Measurements from ENCODE around the gene ZFP36. TPM values are rescaled to one million over a fixed set of nuclear protein-coding genes. Genes with fewer than 3 reads are reported as not detected.

Gene ZFP36
- polyA plus RNA-seq, 4 donors, result 18.0 to 77.6 (median 30.0) TPM

DNA sequence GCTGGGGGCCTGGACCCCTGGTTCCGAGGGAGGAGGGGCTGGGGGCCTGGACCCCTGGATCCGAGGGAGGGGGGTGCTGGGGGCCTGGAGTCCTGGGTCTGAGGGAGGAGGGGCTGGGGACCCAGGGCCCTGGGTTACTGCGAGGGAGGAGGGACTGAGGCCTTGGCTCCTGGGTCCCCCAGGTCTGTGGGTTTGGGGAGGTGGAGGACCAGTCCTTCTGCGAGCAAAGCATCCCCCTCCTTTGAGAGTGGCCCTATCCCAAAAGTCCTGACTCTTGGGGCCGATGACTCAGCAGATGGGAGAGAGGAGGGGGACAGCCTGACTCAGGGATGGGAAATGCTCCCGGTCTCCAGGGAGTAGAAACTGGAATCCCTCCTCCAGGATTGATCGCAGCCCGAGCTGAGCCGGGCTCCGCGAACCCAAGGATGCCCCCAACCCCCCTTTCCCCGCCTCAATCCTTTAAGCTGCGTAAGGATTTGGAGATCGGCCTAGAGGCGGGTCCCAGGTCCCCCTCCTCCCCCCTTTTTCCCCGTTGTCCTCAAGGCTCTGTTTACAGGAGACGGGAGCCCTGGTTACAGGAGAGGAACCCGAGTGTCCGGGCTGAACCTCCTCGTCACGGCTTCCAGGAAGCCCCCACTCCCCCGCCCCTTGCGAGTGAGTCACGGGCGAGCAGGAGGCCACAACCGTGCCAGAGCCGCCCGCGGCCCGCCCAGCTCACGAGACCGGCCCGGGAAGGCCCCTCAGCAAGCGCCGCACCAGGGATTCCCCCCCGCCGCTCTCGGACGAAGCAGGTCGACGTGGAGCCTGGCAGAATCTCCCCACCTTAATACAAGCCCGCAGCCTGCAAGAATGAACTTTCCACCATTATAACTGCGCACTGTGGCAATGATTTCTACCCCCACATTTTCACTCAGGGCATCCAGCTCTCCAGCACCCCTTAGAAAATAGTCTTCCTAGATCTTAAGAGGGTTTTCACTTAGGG, 3.0 kb upstream of the ZFP36 start:
- DNase-seq (ENCODE audit: low read depth in 4 of 4, low spot score in 2 of 4), result peak in 3 of 4 donors; percentile 79 to 84 (median 82)

GRCh38 chr19:39405261-39405957, 1.2 kb upstream of the ZFP36 start:
- DNase-seq (ENCODE audit: low read depth in 4 of 4, low spot score in 2 of 4), result no peak

DNA sequence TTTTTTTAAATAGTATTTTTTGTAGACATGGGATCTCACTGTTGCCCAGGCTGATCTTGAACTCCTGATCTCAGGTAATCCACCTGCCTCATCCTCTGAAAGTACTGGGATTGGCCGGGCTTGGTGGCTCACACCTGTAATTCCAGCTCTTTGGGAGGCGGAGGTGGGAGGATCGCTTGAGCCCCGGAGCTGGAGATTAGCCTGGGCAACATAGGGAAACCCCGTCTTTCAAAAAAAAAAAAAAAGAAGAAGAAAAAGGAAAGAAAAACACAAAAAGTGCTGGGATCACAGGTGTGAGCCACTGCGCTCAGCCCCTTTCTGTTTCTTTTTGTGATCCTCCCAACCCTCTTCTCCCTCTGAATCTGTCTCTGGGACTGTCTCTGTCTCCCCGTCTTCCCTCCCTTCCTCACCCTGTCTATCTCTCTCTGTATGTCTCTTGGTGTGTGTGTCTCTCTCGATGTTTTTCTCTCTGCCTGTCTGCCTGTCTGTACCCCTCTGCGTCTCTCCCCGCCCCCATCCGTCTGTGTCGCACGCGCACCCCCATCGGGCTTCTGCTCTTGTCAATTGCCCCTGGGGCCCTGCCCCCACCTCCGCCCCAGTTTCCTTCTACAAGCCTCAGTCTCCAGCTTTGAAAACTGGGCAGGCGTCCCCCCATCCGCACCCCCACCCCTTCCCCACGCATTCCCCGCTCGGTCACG, 540 bp upstream of the ZFP36 start:
- no peak for DNase-seq (ENCODE audit: low read depth in 4 of 4, low spot score in 2 of 4)

DNA sequence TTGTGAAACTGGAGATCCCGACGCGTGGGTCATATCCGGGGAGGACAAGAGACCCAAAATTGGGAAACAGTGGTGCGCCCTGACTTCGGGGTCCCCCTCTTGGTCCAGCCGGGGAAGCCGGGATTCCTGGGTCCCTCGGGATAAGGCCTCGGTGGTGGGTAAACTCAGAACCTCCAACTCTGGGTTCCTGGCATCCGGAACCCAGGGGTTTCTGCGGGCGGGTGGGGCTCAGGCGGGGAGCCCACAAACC, 688 bp downstream of the ZFP36 start:
- no peak for DNase-seq (ENCODE audit: low read depth in 4 of 4, low spot score in 2 of 4)

DNA sequence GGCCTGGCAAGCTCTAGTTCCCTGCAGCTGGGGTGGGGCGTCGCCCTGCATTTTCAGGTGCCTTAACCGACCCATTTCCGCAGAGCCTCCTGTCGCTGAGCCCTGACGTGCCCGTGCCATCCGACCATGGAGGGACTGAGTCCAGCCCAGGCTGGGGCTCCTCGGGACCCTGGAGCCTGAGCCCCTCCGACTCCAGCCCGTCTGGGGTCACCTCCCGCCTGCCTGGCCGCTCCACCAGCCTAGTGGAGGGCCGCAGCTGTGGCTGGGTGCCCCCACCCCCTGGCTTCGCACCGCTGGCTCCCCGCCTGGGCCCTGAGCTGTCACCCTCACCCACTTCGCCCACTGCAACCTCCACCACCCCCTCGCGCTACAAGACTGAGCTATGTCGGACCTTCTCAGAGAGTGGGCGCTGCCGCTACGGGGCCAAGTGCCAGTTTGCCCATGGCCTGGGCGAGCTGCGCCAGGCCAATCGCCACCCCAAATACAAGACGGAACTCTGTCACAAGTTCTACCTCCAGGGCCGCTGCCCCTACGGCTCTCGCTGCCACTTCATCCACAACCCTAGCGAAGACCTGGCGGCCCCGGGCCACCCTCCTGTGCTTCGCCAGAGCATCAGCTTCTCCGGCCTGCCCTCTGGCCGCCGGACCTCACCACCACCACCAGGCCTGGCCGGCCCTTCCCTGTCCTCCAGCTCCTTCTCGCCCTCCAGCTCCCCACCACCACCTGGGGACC, 1.2 kb downstream of the ZFP36 start:
- DNase-seq (ENCODE audit: low read depth in 4 of 4, low spot score in 2 of 4), result no peak

GRCh38 chr19:39408392-39409207, 2.0 kb downstream of the ZFP36 start:
- DNase-seq (ENCODE audit: low read depth in 4 of 4, low spot score in 2 of 4), result no peak

DNA sequence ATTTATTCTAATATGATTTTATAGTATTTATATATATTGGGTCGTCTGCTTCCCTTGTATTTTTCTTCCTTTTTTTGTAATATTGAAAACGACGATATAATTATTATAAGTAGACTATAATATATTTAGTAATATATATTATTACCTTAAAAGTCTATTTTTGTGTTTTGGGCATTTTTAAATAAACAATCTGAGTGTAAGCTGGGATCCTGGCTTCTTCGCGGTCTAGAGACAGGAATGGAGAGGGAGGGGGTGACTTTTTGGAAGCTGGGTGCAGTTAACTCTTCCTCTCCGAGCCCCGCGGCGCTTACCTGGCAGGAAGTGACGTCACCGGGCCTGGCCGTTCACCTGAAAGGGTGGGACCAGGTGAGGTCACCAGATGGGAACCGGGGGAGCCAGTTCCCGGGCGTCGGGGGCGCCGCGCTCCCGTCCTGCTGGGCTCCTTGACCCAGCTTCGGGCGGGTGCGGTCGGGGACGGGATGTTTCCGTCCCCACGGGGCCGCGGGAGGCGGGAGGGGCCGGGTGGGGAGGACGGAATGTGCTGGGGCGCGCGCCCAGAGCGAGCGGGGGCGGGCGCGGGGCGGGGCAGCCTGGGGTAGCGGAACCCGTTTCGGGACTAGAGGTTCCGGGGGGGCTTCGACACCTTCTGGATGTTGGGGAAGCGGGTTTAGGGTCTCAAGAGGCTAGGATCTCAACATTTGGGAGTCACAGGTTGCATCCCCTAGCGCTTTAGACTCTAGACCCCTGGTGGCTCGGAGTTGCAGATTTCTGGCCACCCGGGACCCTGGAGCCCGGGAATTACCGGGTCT, 2.8 kb downstream of the ZFP36 start:
- DNase-seq (ENCODE audit: low read depth in 4 of 4, low spot score in 2 of 4), result no peak

GRCh38 chr19:39410017-39410830, 3.6 kb downstream of the ZFP36 start:
- DNase-seq (ENCODE audit: low read depth in 4 of 4, low spot score in 2 of 4), result no peak

- DNase-seq (ENCODE audit: low read depth in 4 of 4, low spot score in 2 of 4), result no peak
Observed at GRCh38 chr19:39410831-39411080, 4.1 kb downstream of the ZFP36 start.

GRCh38 chr19:39411081-39411831, 4.6 kb downstream of the ZFP36 start:
- DNase-seq (ENCODE audit: low read depth in 4 of 4, low spot score in 2 of 4), result no peak

DNA sequence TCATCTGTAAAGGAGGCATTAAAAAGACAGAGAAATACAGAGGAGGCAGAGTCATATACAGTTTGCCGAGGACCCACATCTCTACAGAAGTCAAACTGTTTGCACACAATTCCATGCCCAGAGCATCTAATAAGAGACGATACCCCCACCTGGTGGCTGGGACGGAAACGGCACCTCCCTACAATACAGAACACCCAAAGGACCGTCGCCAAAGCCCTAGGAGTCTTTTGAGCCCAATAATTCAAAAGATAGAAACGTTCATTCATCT, 5.1 kb downstream of the ZFP36 start:
- DNase-seq (ENCODE audit: low read depth in 4 of 4, low spot score in 2 of 4), result peak in 2 of 4 donors; percentile 85 to 90

DNA sequence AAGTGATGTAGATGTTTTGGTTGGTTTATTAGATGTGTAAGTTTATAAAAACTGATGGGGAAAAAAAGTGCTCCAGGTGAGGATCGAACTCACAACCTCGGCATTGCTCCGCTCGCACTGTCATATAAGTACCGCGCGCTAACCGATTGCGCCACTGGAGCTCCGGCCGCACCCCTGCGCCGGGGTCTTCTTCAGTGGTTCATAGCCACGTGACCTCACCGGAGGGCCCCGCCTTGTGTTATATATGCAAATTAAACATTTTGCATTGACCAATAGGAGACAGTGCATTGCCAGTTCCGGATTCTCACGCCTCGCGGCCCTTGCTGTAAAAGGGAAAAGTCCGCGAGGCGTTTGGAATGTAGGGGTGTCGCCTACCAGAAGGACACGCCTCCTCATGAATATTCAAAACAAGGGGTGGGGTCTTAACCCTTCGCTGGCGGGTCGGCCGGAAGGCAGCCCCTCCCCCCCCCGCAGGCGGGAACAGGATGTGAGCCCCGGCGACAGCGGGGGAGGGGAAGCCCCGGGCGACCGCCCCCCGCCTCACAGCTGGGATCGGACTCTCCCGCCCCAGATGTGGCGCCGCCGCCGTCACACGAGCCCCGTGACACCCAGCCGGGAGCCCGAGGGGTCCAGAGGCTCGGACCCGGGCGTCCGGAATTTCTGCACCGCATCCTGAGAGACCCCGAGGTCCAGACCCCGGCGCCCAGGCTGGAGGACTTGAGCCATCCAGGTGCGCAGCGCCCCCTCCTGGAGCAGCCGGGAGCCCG, 5.6 kb downstream of the ZFP36 start, which contains the start of gene PLEKHG2:
Gene PLEKHG2 (plus strand): TSS at position 570 of the 767 bp plus-strand sequence. CDS start 1,418 bp downstream, outside the sequence.
- DNase-seq (ENCODE audit: low read depth in 4 of 4, low spot score in 2 of 4), result peak; percentile 95 to 99 (median 98)

- no peak for DNase-seq (ENCODE audit: low read depth in 4 of 4, low spot score in 2 of 4)
Observed at GRCh38 chr19:39412867-39413271, 6.2 kb downstream of the ZFP36 start.

DNA sequence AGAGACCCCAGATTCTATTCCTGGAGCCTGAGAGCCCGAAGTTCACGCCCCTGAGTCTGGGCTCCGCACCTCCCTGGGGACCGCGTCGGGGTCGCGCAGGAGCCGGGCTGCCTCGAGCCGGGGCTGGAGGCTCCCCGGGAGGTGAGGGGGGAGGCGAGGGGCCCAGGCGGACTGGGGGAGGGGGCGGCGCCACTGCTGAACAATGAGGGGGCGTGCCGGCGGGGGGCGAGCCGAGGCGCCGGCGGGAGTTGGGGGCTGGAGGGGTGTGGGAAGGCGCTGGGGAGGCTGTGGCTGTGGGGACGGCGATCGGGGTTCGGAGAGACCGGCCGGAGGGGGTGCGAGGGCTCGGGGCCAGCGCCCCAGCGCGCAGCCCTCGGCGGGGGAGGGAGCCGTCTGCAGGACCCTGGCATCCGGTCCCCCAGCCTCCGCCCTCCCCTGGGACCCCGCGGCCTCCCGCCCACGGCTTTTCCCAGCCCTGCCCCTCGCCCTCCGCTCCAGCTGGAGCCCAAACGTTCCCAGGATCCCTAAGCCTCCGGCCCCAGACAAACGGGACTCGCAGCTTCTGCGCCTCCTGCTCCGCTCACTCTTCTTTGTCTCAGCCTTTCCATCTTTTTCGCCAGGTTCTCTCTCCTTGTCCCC, 6.7 kb downstream of the ZFP36 start:
- DNase-seq (ENCODE audit: low read depth in 4 of 4, low spot score in 2 of 4), result no peak

DNA sequence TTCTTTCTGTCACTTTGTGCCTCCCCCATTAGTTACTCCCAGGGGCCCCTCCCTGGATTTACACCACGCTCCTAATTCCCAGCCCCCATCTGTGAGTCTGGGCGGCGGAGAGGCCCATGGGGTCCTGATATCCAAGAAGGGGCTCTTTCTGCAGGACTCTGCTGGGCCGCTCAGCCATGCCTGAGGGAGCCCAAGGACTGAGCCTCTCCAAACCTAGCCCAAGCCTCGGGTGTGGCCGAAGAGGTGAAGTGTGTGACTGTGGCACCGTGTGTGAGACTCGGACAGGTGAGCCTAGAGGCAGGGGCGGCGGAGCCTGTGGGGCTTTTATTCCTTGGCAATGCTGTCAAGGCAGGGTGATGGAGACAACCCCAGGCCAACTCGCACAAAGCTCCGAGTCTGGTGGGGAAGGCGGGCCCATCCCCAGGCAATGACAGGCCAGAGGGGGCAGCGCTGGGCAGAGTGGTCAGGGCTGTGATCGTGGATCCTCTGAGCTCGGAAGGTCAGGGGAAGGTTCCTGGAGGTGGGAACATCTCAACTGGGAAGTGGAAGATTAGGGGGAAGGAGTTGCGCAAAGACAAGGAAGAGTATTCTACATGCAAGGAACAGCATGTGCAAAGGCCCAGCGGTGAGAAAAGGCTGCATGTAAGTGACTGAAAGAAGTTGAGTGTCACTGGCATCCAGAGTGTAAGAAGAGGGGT, 7.4 kb downstream of the ZFP36 start:
- DNase-seq (ENCODE audit: low read depth in 4 of 4, low spot score in 2 of 4), result no peak

Measured in left renal cortex interstitium (tissue), 4 donors.